NCI-H146 treated with DMSO at 0.1 percent for 48 hours (cell line): ENCODE data around the gene CBLN3.

Experiments used
- DNase-seq: peaks from one replicate; lab custom pipeline; 2025; ENCODE audit not compliant: unreplicated experiment; lab: John Stamatoyannopoulos, UW

Gene CBLN3

DNA sequence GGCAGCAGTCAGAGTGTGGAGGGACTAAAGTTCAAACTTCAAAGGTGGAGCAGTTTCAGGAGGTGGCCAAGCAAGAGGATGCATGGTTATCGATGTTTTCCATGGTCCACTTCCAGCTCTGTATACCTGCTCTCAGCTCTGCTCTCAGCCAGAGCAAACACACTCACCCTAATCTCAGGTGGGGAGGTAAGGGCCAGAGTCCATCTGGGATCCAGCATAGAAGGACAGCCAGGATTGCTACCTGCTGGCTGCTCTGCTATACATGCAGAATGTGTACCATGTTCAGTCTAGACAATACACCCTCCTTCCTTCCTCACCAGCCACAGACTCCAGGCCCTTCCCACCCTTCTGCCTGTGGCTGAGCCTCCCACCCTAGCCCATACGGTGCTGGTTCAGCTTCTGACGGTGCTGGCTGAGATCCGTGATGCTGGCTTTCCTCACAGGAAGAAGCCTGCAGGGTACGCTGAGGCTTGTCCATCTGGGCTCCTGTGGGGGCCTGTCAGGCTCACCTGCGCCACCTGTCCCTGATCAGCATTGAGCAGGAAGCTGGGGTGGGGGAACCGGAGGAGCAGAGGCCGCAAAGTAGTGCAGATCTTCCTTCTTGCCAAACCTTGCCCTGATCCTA lies 2.4 kb downstream of the CBLN3 start:
- DNase-seq = no peak

DNA sequence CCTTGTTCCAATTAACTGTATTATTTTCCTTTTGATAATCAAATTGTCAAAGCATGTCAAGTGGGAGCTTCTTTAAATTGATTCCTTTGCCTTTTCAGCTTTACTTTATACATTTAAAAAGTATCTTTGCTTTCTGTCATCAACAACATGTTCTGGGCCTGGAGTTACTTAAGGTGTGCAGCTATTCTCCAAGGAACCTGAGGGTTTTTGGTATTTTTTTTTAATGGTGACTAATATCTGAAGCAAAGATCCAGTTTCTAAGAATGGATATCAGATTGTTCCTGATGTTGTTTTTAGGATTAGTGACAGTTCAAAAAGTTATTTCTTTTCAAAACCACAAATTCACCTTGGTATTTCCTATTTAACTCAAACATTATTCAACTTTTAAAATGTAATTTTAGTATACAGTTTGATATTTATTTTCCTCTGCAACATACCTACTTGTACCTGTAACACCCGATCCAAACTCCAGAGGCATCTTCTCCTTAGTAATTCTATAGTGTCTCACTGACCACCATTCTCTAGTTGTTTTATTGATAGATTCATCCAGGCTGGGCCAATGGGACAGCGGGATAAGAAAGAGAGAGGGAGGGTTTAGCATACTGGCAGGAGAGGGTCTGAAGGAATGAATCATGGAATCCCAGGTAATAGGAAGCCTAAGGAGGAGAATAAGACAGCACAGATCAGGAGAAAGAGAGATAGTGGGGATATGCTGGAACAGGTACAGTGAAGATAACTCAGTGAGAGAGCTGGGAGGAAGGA lies 3.1 kb downstream of the CBLN3 start:
- no peak for DNase-seq

DNA sequence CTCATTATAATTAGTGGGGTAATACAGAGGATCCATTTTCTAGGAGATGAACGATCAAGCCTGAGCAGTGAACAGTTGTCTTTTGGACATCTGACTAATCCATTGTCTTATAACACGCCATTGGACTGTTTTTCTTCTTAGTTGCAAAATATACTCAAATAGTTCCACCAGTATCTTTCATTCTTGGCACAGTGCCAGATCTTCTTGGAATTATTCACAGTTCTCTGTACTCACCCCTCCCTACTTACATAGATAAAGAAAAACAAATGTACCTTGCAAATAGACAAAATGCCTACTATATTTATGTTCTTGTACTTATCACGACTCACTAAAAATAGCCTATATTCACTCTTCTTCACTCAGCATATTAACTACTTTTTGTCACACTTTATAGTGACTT lies 3.8 kb downstream of the CBLN3 start:
- DNase-seq = no peak

- DNase-seq = no peak
These were observed 6.5 kb downstream of the CBLN3 start for GRCh38 chr14:24422694-24423601.

DNA sequence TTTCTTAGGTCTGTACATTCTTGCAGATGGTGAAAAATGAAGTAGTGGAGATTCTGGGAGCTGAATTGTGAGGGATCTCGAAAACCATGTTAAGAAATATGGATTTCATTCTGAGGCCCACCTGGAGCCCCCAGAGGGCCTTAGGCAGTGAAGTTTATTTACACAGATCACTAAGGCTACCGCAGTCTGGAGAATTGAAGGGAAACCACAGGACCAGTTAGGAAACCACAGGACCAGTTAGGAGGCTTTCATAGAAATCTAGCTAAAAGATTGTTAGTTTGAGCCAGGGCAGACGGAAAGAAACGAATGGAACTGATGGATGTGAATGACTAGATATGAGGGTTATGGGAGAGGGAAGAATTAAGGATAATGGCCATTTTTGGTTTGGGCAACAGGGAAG lies 7.2 kb downstream of the CBLN3 start:
- DNase-seq = no peak

- no peak for DNase-seq
These were observed 11.0 kb downstream of the CBLN3 start for GRCh38 chr14:24418492-24418873.

GRCh38 chr14:24417832-24418491 lies 11.5 kb downstream of the CBLN3 start:
- DNase-seq = no peak

- DNase-seq = no peak
These were observed 12.4 kb downstream of the CBLN3 start for GRCh38 chr14:24416932-24417619.

DNA sequence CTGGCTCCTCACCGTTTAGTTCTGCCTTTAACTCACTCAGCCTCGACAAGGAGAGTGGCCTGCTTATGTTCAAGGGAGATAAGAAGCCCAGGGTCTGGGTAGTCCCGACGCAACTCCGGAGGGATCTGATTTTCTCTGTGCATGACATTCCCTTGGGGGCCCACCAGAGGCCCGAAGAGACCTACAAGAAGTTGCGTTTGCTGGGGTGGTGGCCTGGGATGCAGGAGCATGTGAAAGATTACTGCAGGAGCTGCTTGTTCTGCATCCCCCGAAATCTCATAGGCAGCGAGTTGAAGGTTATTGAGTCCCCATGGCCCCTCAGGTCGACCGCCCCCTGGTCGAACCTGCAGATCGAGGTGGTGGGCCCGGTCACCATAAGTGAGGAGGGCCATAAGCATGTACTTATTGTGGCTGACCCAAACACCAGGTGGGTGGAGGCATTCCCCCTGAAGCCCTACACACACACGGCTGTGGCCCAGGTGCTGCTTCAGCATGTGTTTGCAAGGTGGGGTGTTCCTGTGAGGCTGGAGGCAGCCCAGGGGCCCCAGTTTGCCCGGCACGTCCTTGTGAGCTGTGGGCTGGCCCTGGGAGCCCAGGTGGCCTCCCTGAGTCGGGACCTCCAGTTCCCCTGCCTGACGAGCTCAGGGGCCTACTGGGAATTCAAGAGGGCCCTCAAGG lies 13.1 kb downstream of the CBLN3 start:
- DNase-seq = no peak

DNA sequence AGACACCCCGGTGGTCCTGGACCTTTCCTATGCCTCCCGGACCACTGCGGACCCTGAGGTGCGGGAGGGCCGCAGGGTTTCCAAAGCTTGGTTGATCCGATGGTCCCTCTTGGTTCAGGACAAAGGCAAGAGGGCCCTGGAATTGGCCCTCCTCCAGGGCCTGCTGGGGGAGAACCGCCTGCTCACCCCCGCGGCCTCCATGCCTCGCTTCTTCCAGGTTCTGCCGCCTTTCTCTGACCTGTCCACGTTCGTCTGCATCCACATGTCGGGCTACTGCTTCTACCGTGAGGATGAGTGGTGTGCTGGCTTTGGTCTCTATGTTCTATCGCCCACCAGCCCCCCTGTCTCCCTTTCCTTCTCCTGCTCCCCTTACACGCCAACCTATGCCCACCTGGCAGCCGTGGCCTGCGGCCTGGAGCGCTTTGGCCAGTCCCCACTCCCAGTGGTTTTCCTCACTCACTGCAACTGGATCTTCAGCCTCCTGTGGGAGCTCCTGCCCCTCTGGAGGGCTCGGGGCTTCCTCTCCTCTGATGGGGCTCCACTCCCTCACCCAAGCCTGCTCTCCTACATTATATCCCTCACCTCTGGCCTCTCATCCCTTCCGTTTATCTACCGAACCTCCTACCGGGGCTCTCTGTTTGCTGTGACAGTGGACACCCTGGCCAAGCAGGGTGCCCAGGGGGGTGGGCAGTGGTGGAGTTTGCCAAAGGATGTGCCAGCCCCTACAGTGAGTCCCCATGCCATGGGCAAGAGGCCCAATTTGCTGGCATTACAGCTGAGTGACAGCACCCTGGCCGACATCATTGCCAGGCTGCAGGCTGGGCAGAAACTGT lies 13.8 kb downstream of the CBLN3 start:
- no peak for DNase-seq

DNA sequence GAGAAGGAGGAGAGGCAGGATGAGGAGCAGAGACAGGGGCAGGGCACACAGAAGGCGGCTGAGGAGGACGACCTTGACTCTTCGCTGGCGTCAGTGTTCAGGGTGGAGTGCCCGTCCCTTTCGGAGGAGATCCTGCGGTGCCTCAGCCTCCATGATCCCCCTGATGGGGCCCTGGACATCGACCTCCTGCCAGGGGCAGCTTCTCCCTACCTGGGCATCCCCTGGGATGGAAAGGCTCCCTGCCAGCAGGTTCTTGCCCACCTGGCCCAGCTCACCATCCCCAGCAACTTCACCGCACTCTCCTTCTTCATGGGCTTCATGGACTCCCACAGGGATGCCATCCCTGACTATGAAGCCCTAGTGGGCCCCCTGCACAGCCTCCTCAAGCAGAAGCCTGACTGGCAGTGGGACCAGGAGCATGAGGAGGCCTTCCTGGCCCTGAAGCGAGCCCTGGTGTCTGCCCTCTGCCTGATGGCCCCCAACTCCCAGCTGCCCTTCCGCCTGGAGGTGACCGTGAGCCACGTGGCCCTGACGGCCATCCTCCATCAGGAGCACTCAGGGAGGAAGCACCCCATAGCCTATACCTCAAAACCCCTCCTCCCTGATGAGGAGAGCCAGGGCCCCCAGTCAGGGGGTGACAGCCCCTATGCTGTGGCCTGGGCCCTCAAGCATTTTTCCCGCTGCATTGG lies 14.6 kb downstream of the CBLN3 start:
- no peak for DNase-seq

DNA sequence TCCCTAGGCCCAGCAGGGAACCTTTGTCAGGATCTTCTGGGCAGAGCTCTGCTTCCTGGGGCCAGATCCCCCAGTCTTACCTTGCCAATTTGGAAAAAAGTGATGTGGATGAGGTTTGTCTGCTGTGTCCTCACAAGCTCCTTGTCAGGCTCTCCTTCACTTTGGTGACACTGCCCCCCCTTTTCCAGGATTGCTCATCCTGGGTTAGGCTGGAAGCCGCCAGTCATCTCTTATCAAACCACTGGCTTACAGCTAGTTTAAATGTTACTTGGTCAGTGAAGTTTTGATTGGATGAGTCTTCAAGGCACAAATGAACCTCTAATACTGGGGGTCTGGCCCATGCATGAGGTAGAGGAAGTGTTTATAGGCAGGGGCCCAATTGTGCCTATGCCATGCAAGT lies 15.4 kb downstream of the CBLN3 start:
- DNase-seq = no peak

GRCh38 chr14:24411443-24412389 lies 17.8 kb downstream of the CBLN3 start:
- DNase-seq = no peak

DNA sequence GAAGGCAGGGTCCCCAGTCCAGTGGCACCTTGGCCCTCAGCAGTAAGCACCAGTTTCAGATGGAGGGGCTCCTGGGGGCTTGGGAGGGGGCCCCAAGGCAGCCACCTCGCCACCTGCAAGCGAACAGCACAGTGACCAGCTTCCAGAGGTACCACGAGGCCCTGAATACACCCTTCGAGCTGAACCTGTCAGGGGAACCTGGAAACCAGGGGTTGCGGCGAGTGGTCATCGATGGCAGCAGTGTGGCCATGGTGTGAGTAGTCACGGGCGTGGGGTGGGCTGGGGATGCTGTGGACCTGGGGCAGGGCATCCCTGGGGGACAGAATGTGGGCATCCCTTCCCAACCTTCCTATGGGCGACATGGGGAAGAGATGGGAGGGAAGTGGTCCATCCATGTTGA lies 19.5 kb downstream of the CBLN3 start:
- no peak for DNase-seq

DNA sequence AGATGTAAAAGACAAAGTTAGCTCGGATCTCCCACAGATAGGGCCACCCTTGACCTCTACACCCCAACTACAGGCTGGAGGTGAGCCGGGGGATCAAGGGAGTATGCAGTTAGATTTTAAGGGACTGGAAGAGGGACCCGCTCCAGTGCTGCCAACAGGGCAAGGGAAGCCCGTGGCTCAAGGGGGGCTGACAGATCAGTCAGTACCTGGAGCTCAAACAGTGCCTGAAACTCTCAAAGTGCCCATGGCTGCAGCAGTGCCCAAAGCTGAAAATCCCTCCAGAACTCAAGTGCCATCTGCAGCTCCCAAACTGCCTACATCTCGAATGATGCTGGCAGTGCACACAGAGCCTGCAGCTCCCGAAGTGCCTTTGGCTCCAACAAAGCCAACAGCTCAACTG lies 20.3 kb downstream of the CBLN3 start:
- DNase-seq = no peak

DNA sequence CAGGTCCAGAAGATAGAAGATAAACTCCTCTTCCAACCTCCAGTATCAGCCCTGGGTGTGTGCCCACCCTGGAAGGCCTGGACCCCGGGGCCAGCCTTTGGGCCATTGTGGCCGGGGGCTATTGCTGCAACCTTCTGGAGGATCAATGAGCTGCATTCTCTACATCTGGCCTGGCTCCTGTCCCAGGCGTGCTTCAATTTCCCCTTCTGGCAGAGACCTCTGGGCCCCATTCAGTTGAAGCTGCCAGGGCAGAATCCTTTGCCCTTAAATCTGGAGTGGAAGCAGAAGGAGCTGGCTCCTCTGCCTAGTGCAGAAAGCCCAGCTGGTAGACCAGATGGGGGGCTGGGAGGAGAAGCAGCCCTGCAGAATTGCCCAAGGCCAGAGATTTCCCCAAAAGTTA lies 20.7 kb downstream of the CBLN3 start:
- no peak for DNase-seq

GRCh38 chr14:24407608-24408325 lies 21.7 kb downstream of the CBLN3 start:
- DNase-seq = no peak
